Measurements from ENCODE around the gene C1QTNF6.
"Not testable (repeated sequence)": the region's sequence is repeated elsewhere in the genome, so short reads cannot be mapped to it uniquely, and the experiment has no call there.

C1QTNF6 gene

DNA sequence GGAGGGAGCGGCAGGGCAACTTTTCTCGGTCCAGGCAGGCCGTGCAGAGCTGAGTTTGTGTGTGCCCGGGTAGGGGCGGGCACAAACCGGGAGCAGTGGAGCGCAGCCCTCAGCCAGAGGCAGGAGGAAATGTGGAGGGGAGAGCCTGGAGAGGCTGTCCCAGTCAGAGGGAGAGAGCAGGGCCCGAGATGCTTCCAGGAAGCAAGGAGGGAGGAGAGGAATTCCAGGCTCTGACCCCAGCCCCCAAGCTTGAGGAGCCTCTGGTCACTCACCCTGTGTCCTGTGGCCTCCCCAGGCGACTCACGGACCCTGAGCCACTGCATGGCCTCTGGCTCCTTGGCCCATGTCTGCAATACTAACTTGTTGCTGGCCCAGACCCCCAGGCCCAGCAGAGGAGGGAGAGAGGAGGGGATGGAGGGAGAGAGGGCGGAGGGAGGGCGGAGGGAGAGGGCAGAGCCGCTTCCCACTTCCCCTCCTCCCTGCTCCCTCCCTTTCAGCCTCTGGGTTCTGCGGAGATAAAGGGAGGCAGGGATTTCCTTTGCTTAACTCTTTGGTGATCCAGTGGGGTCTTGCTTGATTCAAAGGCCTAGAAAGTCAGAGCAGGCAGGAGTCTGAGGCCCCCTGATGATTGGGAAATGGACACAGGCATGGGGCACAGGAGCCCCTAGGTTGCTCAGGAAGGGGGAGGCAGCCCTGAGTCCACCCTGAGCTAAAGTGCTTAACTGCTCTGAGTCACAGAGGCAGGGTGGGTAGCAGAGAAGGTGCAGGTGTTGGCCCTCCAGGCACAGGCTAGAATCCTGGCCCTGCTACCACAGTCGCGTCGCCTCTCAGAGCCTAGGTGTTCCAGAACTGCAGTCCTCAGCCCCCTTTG, at the start of gene C1QTNF6:
Gene C1QTNF6 (minus strand): TSS at position 357 of the 871 bp plus-strand sequence. CDS start 34 bp downstream, at position 323.
- DNase-seq: peak; percentile 92

DNA sequence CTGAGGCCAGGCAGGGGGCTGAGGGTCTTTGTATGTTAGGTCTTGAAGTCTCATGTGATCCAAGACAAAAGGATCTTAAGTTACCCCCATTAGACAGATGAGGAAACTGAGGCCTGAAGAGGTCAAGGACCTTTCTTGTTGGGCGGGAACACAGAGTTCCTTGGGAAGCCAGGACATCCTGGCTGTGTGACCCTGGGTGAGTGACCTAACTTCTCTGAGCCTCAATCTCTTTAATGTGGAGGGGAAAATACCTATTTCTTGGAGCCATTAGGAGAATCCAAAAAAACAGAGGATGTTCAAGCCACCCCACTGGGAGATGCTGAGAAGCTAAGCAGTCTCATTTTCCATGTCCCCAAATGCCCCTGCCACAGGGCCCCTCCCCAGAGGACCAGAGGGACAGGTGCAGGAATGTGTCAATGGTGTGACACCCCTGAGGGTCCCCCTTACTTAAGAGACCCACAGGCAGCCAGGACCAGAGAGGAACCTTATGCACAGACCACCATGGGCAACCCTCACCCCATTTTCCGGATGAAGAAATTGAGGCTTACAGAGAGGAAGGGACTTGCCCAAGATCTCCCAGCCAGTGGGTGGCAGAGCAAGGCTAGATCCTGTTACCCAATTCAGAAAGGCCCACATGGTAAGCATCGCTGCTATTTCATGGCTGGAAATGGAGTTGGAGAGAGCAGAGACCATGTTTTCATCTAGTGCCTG, 48.0 kb upstream of the C1QTNF6 start:
- no peak for DNase-seq

DNA sequence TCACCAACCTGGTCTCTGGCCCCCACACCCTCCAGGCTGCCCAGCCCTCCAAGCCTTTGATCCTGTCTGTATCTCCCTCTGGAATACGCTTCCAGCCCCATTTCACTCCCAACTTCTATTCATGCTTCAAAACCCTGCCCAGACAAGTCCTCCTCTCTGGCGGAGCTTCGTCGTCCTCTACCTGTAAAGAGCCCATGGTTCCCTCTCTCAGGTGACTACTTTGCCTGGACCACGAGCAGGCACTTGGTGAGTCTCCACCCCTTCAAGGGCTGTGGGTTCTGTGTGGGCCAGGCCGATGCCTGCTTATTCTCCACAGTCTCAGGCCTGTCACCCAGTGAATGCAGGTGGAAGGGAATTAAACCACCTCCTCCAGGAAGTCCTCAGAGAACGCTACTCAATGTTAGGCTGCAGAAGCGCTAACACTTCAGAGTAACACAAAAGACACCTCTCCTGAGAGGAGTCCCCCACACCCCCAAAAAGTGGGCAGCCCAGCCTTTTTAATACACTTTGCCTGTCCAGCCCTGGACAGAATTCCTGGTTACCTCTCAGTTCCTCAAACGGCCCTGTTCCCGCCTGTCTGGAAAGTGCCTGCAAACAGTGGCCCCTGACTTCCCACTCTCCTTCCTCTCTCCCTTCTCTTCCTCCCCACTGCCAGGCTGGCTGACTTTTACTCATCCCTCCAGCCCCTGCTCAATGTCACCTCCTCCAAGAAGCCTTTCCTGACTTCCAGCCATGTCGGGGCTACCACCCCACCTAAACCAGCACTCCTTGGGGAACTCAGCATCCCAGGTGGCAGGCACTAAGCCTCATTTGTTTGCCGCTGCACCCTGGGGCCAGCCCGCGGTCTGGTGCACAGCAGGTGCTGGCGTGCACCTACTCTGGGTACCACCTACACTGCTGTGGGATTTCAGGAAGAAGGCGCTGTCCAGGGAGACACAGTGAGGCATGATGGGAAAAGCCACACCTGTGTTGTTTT, 47.0 kb upstream of the C1QTNF6 start:
- DNase-seq: no peak

DNA sequence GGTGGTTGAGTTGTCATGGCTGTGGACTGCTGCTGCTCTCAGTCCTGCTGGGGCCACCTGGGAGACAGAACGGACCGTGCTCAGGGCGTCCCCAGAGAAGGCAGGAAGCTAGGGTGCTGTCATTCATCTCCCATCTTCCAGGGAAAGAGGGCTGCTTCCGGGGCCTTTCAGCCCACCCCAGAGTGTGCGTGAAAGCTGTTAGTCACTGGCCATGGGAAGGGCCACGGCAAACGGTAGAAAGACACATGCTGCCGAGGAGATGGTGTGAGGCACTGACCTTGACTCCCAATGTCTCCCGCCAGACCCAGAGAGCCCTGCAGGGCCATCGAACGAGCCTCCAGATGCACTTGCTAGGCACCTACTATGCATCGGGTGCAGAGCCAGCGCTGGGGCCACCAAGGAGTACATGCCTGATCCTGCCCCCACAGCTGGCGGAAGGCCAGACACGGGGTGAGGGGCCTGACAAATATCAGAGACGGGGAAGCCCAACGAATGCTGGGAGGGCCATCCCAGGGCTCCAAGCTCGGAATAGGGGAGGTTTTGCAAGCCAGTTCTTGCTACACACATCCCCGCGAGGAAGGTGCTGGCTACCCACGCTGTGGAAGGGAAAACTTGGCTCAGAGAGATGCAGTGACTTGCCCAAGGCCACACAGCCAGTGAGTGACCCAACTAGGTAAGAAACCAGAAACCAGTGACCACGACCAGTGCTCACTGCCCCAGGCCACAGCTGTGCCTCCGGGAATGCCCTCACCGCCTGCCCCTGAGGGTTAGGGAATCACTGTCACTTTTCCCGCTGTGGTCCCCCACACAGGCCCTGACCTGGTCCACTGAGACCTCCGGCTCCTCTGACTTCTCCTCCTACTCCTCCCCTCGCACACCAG, 45.9 kb upstream of the C1QTNF6 start:
- DNase-seq: no peak

DNA sequence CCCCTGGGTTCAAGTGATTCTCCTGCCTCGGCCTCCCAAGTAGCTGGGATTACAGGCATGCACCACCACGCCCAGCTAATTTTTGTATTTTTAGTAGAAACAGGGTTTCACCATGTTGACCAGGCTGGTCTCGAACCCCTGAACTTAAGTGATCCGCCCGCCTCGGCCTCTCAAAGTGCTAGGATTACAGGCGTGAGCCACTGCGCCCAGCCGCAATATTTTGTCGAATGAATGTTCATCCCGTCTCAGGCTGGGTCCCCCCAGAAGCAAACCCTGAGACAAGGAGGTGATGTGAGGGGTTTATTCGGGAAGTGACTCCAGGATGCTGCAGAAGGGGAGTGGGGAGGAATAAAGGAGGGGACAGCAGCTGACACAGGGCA, 45.3 kb upstream of the C1QTNF6 start:
- DNase-seq: not testable (repeated sequence)

DNA sequence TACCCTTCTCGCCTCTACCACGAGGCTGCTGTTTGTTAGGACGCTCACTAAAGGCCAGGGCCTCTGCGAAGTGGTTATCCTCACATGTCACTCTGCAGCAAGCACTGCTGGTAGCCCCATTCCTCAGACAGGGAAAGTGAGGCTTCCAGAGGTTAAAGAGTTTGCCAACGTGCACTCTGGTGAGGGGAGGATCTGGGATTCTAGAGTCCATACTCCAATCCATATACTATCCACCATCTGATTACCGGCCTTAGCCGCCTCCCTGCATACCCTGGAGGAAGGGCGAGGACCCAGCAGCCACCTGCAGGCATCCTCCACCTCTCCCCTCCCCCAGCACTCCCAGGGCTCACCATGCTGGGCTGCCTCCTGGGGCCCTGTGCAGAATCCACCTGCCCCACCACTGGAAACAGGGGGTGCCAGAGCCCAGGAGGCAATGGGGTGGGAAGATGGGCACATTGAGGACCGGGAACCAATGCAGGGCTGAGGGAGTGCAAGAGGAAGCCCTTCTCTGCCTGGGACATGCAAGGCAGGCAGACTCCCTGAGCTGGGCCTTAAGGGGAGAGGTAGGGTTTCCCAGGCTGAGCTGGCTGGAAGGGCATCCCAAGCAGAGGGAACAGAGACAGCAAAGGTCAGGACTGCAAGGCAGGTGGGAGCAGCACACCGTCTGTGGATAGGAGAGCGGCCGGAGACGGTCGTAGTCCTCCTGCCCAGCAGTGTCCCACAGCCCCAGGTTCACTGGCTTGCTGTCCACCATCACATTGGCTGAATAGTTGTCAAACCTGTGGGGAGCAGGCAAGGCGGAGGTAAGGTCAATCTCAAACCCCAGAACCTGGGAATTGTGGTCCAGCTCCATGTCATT, 44.3 kb upstream of the C1QTNF6 start:
- no peak for DNase-seq

- no peak for DNase-seq
Measured at GRCh38 chr22:37231406-37232139, 43.5 kb upstream of the C1QTNF6 start.

GRCh38 chr22:37230673-37231405, 42.8 kb upstream of the C1QTNF6 start:
- no peak for DNase-seq

GRCh38 chr22:37229805-37230672, 42.0 kb upstream of the C1QTNF6 start:
- no peak for DNase-seq

GRCh38 chr22:37229012-37229804, 41.2 kb upstream of the C1QTNF6 start:
- no peak for DNase-seq

DNA sequence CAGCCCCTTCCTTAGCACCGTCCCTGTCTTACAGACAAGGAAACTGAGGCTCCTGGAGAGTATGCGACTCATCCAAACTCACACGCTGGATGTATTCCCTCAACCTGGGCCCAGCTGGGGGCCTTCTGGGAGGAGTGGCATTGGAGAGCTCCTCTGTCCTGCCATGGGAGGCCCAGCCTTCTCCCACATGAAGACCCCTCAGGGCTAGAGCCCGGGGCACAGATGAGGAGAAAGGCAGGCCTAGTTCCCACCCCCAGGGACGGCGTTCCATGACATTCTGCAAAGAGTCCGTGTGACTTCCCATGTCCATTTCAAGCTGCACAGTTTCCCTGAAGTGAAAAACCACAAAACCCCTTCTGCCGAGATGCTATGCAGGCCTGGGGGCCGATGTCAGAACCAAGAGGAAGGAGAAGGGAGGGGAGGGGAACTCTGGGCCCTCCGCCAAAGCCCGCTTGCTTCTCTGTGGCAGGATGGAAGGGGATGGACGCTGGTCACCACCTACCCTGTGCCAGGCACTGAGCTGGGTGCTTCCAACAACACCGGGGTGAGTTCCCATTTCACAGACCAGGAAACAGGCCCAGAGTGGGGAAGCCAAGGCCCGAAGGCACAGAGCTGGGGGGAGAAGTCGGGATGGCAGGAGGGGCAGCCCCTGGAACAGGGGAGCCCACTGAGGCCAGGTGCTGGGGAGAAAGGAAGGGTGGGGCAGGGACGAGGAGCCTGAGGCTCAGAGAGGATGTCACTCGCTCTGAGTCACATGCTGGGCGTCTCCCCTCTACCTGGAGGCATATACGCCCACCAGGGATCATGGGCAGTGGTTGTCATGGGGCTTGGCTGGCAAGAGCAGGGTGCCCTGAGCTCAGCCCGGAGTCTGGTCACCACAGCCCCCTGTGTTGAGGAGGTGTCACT, 40.3 kb upstream of the C1QTNF6 start:
- no peak for DNase-seq

- no peak for DNase-seq
Measured at GRCh38 chr22:37226514-37226913, 38.5 kb upstream of the C1QTNF6 start.

GRCh38 chr22:37226087-37226486, 38.0 kb upstream of the C1QTNF6 start:
- no peak for DNase-seq

- DNase-seq: no peak
Measured at GRCh38 chr22:37225481-37225880, 37.4 kb upstream of the C1QTNF6 start.

GRCh38 chr22:37224757-37225420, 36.8 kb upstream of the C1QTNF6 start:
- DNase-seq: no peak
